GM19025 (cell line): ENCODE results near the gene HSP90B1.
A peak's percentile ranks its signal among the peaks of the same experiment; 100 is the strongest.

Experiments
- ATAC-seq: cut with Tn5 transposase; IDR thresholded peaks from one replicate; pipeline ENCODE4 v1.9.1; 2021; ENCODE audit warnings: mild to moderate bottlenecking, low read depth, moderate library complexity; ENCODE audit not compliant: unreplicated experiment

HSP90B1 gene

GRCh38 chr12:103930034-103930786, at the start of gene HSP90B1:
Gene HSP90B1 (plus strand): TSS chr12:103930410. CDS start chr12:103930516, 106 bp downstream.
- ATAC-seq = peak; percentile 62

GRCh38 chr12:103881261-103881660, 48.9 kb upstream of the HSP90B1 start:
- ATAC-seq = no peak

- no peak for ATAC-seq
Observed at GRCh38 chr12:103882861-103883596, 47.2 kb upstream of the HSP90B1 start.

DNA sequence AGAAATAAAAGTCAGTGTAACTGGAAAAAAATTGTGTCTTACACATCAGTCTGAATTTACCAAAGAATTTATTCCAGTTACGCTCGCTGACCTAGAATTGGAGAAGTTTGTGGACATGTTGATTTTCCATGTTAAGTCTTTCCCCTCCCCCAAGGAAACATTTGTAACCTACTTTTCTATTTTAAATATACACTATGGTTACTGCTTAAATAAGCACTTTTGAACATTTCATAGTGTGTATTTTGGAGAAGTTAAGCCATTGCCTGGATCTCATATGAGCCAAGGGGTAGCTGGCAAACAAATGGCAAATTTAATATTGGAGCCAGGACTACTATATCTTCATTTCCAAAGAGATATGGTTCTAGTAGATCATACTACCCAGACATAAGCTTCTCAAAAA, 46.3 kb upstream of the HSP90B1 start:
- no peak for ATAC-seq

DNA sequence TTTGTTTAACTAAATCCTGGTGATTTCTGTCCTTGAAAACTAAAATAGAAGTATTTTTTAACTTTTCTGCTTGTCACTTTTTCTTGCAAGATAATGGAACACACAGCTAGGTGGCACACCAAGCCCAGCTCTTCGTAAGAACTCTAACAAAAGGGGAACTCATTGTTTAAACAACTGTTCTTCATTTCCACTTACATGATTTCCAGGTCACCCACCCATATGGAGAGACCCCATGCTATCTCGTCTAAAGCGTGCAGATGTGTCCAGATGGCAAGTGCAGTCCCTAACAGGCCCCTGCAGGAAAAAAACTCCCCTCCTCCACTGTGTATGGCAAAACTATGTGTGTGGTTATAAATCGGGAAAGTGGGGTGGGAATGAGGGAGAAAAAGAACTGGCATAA, 45.9 kb upstream of the HSP90B1 start:
- no peak for ATAC-seq

- no peak for ATAC-seq
Observed at GRCh38 chr12:103886195-103886797, 43.9 kb upstream of the HSP90B1 start.

- ATAC-seq = no peak
Observed at GRCh38 chr12:103887738-103888137, 42.5 kb upstream of the HSP90B1 start.

DNA sequence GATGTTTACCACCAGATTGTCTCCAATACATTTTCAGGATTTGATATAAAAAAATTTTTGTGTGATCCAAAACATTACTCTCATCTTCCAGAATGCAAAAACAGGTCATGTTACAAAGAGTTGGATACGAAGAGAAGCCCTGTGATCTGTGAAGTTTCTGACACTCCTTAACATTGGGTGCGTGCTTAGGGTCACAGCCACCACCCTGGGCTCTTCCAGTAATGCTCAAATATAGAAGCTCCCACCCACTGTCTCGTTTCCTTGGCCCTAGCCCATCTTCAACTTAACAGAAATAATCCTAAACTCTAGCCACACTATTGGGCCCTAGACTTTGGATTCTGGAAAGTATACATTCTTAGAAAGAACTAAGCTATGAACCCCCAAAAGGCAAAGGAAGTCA, 32.9 kb upstream of the HSP90B1 start:
- no peak for ATAC-seq

GRCh38 chr12:103901518-103902173, 28.6 kb upstream of the HSP90B1 start:
- ATAC-seq = no peak

- ATAC-seq = no peak
Observed at GRCh38 chr12:103903993-103904392, 26.2 kb upstream of the HSP90B1 start.

DNA sequence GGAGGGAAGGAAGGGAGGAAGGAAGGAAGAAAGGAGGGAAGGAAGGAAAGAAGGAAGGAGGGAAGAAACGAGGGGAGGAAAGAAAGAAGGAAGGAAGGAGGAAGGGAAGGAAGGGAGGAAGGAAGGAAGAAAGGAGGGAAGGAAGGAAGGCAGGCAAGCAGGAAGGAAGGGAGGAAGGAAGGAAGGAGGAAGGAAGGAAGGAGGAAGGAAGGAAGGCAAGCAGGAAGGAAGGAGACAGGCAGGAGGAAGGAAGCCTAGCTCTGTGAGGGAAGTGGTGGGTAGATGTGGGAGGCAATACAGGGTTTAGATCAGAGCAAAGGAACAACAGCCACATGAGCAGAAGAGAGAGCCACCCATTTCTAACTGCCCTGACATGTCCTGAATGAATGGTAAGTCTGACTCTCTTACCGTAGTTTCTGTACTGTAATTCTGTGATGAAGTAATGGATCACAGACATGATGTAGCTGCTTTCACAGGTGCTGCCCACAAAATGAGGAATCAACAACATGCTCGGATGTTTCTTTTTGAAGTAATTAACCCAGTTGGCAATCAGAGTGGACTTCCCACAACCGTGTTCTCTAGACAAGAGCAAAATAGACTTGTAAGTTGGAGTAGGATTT, 24.4 kb upstream of the HSP90B1 start:
- no peak for ATAC-seq

DNA sequence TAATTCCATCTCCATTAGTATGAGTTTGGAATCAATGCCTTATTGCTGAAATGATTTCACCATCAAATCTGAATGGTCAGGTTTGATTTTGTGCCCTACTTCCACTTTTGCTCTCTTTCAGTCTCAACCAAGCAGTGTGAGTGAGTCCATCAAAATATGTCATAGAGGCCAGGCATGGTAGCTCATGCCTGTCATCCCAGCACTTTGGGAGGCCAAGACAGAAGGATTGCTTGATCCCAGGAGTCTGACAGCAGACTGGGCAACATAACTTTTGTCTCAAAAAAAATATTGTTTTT, 22.0 kb upstream of the HSP90B1 start:
- ATAC-seq = no peak

GRCh38 chr12:103908877-103909276, 21.3 kb upstream of the HSP90B1 start:
- no peak for ATAC-seq

DNA sequence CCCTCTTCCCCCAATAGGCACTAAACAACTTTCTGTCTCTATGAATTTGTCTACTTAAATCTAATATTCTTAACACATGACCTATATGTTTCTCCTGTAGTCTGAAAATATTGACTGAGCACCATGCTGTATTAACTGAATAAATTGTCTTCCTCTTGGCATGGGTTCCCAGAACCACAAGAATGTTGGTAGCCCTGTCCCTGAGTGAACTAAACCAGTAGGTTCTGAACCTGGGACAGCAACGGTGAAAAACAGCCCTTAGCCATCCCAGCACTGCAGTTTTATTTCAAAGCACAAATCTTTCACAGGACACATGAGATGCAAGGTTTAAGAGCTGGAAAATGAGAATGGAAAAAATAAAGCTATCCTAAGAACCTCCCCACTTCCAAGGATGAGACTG, 20.4 kb upstream of the HSP90B1 start:
- no peak for ATAC-seq

DNA sequence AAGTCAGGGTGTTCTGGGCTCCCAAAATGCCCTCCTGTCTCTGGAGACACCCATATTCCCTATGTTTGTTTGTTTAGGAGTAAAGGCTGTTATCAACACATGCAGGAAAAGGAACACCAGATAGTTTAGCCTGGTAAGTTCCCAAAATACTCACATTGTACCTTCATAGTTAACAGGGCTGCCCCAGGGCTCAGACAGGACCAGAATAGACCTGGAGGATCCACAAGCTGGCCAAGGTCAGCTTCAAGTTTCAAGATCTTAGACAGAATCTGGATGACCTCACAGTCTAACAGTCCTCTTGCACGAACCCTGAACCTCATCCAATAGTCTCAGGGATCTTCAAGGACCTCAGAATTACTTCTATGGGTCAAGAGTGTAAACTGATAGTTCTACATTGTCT, 18.1 kb upstream of the HSP90B1 start:
- ATAC-seq = no peak

DNA sequence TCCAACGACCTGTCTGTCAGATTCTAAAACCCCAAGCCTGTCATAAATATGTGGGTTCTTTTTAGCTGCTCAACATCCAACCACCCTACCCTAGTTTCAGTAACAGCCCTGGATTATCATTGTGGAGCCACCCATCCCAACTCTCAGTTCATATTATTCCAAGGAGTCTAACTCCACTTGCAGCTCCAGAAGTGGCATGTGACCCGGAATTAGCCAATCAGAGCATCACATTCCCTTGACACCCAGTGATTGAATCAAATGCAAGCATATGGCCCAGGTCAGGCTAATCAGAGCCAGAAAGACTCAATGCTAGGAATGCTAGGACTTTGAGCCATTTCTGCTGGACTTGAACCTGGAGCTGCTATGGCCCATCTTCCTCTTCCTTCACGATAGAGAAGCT, 17.1 kb upstream of the HSP90B1 start:
- no peak for ATAC-seq

GRCh38 chr12:103915306-103915705, 14.9 kb upstream of the HSP90B1 start:
- no peak for ATAC-seq

GRCh38 chr12:103917873-103918272, 12.3 kb upstream of the HSP90B1 start:
- no peak for ATAC-seq

- peak; percentile 34 for ATAC-seq
Observed at GRCh38 chr12:103924761-103925641, 5.2 kb upstream of the HSP90B1 start.

DNA sequence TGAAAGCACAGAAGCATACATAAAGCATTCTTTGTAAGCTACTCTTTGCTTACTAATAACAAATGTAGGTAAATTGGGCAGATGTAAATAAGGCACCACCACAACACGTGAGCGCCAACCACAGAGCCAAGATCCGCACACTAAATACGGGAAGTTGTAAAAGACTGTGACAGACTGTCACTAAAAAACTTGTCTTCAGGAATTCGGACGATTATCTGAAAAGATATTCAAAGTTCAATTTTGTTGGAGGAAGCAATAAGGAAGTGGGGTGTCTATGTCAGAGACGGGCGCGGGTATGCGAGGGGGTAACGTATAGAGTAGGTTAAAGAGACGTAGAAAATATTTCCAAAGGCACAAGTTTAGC, 1.5 kb upstream of the HSP90B1 start:
- peak; percentile 14 for ATAC-seq
